Liver (tissue), 9 donors: ENCODE results near the gene SCD5. TPM values are rescaled to one million over a fixed set of nuclear protein-coding genes. Genes with fewer than 3 reads are reported as not detected.

ENCODE experiments used
- DNase-seq: peaks from one replicate; pipeline ENCODE4 v3.0.0-alpha.2; 2017; ENCODE audit warnings: low spot score
- H3K27ac ChIP-seq, 2 donors: one replicate each; pipeline ENCODE4 v1.7.0; 2013; ENCODE audit warnings: inconsistent platforms in 2 of 2, low read length in 2 of 2, control low read depth in 1 of 2, low read depth in 1 of 2, mild to moderate bottlenecking in 1 of 2
- H3K27me3 ChIP-seq, 4 donors: one replicate each; pipeline versions ENCODE4 v1.6.1 to v1.7.0; 2013; ENCODE audit warnings: low read length in 3 of 4, inconsistent platforms in 1 of 4, mild to moderate bottlenecking in 1 of 4, moderate library complexity in 1 of 4; ENCODE audit not compliant: control insufficient read depth in 4 of 4, insufficient read depth in 4 of 4
- H3K36me3 ChIP-seq, 4 donors: one replicate each; pipeline versions ENCODE4 v1.6.1 to v1.7.0; 2013; ENCODE audit warnings: low read length in 3 of 4, mild to moderate bottlenecking in 3 of 4, low read depth in 1 of 4, moderate library complexity in 1 of 4; ENCODE audit not compliant: control insufficient read depth in 4 of 4, insufficient read depth in 3 of 4
- H3K4me1 ChIP-seq, 4 donors: one replicate each; pipeline versions ENCODE4 v1.6.1 to v1.7.0; 2013; ENCODE audit warnings: low read length in 3 of 4, mild to moderate bottlenecking in 3 of 4, moderate library complexity in 1 of 4; ENCODE audit not compliant: control insufficient read depth in 4 of 4, insufficient read depth in 4 of 4
- H3K4me3 ChIP-seq, 3 donors: one replicate each; pipeline versions ENCODE4 v1.6.1 to v1.7.0; 2013; ENCODE audit warnings: low read length in 3 of 3, control low read depth in 1 of 3, low read depth in 1 of 3, mild to moderate bottlenecking in 1 of 3
- H3K9ac ChIP-seq, 2 donors: one replicate each; pipeline ENCODE4 v1.7.0; 2013; ENCODE audit warnings: low read length in 2 of 2, mild to moderate bottlenecking in 2 of 2, moderate library complexity in 2 of 2, control low read depth in 1 of 2, low read depth in 1 of 2
- H3K9me3 ChIP-seq, 4 donors: one replicate each; pipeline versions ENCODE4 v1.6.1 to v1.7.0; 2013; ENCODE audit warnings: low read length in 3 of 4; ENCODE audit not compliant: control insufficient read depth in 4 of 4
- EGR1 ChIP-seq, 2 donors: IDR thresholded peaks; 2 replicates each; pipeline ENCODE4 v1.6.1; 2016 to 2018; ENCODE audit warnings: antibody characterized with exemption in 2 of 2, low read depth in 2 of 2
- FOXA1 ChIP-seq: IDR thresholded peaks from 2 replicates; pipeline ENCODE4 v1.6.1; 2016; ENCODE audit warnings: antibody characterized with exemption
- FOXA2 ChIP-seq: IDR thresholded peaks from 2 replicates; pipeline ENCODE4 v1.6.1; 2016; ENCODE audit warnings: antibody characterized with exemption
- GABPA ChIP-seq, 2 donors: IDR thresholded peaks in 1 of 2; conservative IDR thresholded peaks in 1 of 2; 2 replicates each; pipeline ENCODE4 v1.6.1; 2016; ENCODE audit warnings: antibody characterized with exemption in 2 of 2, mild to moderate bottlenecking in 1 of 2, moderate library complexity in 1 of 2
- HNF4A ChIP-seq, 2 donors: conservative IDR thresholded peaks; 2 replicates each; pipeline ENCODE4 v1.6.1; 2016; ENCODE audit warnings: antibody characterized with exemption in 2 of 2, mild to moderate bottlenecking in 2 of 2
- HNF4G ChIP-seq: IDR thresholded peaks from 2 replicates; pipeline ENCODE4 v1.6.1; 2016; ENCODE audit warnings: antibody characterized with exemption
- JUND ChIP-seq, 2 donors: IDR thresholded peaks; 2 replicates each; pipeline ENCODE4 v1.6.1; 2016; ENCODE audit warnings: antibody characterized with exemption in 2 of 2
- NR2F2 ChIP-seq: IDR thresholded peaks from 2 replicates; pipeline ENCODE4 v1.6.1; 2016; ENCODE audit warnings: antibody characterized with exemption
- RAD21 ChIP-seq, 2 donors: IDR thresholded peaks; 2 replicates each; pipeline ENCODE4 v1.6.1; 2016; ENCODE audit warnings: antibody characterized with exemption in 2 of 2, mild to moderate bottlenecking in 2 of 2
- RXRA ChIP-seq, 2 donors: IDR thresholded peaks; 2 replicates each; pipeline ENCODE4 v1.6.1; 2017 to 2018; ENCODE audit warnings: antibody characterized with exemption in 2 of 2, mild to moderate bottlenecking in 1 of 2
- SP1 ChIP-seq: IDR thresholded peaks from 2 replicates; pipeline ENCODE4 v1.6.1; 2018; ENCODE audit warnings: antibody characterized with exemption, mild to moderate bottlenecking
- TAF1 ChIP-seq: conservative IDR thresholded peaks from 2 replicates; pipeline ENCODE4 v1.6.1; 2016; ENCODE audit warnings: antibody characterized with exemption, mild to moderate bottlenecking
- YY1 ChIP-seq: IDR thresholded peaks from 2 replicates; pipeline ENCODE4 v1.6.1; 2016; ENCODE audit warnings: antibody characterized with exemption, mild to moderate bottlenecking
- WGBS: extraction: QIAGEN DNeasy Blood & Tissue Kit; methylation state at CpG from one replicate; pipeline ENCODE4 v1.1.7; 2013; 5-methylcytosine and 5-hydroxymethylcytosine counted together
- polyA plus RNA-seq, 2 donors: library from polyadenylated mRNA; stranded (reverse) in 1 of 2; unstranded in 1 of 2; fragments of 200-250 nt in 1 of 2; fragments of >200 nt in 1 of 2; fragmentation: Nextera tagmentation in 1 of 2; extraction: Ambion mirVana in 1 of 2; gene quantifications; one replicate each; pipeline versions ENCODE4 v1.2.1 to v1.2.3, GENCODE V29; 2013 to 2015
- total RNA-seq, 2 donors: library from RNA; depleted of rRNA; stranded (reverse); fragments of >200 nt; gene quantifications; one replicate each; pipeline ENCODE4 v1.2.3, GENCODE V29; 2014
- TF ChIP-seq, protein P1 (sequence below): IDR thresholded peaks from 2 replicates; pipeline ENCODE4 v1.6.1; 2016; ENCODE audit warnings: antibody characterized with exemption
- TF ChIP-seq, protein P2 (sequence below): IDR thresholded peaks from 2 replicates; pipeline ENCODE4 v1.6.1; 2016; ENCODE audit warnings: antibody characterized with exemption, mild to moderate bottlenecking
- TF ChIP-seq, protein P3 (sequence below): IDR thresholded peaks from 2 replicates; pipeline ENCODE4 v1.6.1; 2016; ENCODE audit warnings: antibody characterized with exemption
- TF ChIP-seq, protein P4 (sequence below): IDR thresholded peaks from 2 replicates; pipeline ENCODE4 v1.6.1; 2016; ENCODE audit warnings: antibody characterized with exemption
- TF ChIP-seq, protein P5 (sequence below): fragments of 150-350 bp; IDR thresholded peaks from 2 replicates; pipeline ENCODE4 v1.5.1; 2017; ENCODE audit warnings: improper control_type of control experiment, low read depth, low read length; ENCODE audit not compliant: missing input control
- donor health status: healthy.
- donor health status: healthy.
- donor health status: healthy.
- donor health status: healthy.
- donor health status: healthy.

Gene SCD5
- total and polyA plus RNA-seq, 4 donors: 0.14 to 1.9 (median 0.57) TPM

DNA sequence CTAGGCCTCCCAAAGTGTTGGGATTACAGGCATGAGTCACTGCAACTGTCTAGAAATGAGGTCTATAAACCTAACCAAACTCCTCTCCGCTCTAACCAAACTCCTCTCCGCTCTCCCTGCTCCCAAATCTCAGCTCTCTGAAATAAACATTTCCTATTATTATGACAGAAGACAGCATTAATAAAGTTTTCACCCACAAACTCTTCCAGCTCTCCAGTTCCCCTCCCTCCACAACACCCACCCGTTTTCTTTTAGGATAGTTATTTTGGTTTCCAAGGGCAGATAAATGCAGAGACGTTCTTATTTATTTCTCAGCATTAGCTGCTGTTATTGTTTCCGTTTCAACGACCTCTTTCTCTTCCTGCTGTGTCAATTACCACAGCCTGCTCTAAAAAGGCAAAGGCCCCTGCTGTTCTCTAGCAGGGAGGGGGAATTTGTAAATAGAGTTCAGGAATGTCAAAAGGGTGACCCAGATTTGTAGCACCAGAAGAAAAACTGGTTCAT lies 13.3 kb upstream of the SCD5 start:
- H3K9ac ChIP-seq: no peak overlapping the region
- peak; percentile 6 to 26 for TF ChIP-seq HNF4A (conservative IDR thresholded peaks at IDR 0.05)
- TF ChIP-seq FOXA1: no peak
- TF ChIP-seq, protein P1, sequence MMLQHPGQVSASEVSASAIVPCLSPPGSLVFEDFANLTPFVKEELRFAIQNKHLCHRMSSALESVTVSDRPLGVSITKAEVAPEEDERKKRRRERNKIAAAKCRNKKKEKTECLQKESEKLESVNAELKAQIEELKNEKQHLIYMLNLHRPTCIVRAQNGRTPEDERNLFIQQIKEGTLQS: no peak
- peak in 1 of 2 donors; percentile 29 for TF ChIP-seq RAD21 (IDR thresholded peaks at IDR 0.05)
- TF ChIP-seq RXRA (IDR thresholded peaks at IDR 0.05): peak; percentile 62 to 64
- TF ChIP-seq SP1: peak; percentile 60
- TF ChIP-seq TAF1: no peak
- peak; percentile 9 for TF ChIP-seq HNF4G
- TF ChIP-seq, protein P2, sequence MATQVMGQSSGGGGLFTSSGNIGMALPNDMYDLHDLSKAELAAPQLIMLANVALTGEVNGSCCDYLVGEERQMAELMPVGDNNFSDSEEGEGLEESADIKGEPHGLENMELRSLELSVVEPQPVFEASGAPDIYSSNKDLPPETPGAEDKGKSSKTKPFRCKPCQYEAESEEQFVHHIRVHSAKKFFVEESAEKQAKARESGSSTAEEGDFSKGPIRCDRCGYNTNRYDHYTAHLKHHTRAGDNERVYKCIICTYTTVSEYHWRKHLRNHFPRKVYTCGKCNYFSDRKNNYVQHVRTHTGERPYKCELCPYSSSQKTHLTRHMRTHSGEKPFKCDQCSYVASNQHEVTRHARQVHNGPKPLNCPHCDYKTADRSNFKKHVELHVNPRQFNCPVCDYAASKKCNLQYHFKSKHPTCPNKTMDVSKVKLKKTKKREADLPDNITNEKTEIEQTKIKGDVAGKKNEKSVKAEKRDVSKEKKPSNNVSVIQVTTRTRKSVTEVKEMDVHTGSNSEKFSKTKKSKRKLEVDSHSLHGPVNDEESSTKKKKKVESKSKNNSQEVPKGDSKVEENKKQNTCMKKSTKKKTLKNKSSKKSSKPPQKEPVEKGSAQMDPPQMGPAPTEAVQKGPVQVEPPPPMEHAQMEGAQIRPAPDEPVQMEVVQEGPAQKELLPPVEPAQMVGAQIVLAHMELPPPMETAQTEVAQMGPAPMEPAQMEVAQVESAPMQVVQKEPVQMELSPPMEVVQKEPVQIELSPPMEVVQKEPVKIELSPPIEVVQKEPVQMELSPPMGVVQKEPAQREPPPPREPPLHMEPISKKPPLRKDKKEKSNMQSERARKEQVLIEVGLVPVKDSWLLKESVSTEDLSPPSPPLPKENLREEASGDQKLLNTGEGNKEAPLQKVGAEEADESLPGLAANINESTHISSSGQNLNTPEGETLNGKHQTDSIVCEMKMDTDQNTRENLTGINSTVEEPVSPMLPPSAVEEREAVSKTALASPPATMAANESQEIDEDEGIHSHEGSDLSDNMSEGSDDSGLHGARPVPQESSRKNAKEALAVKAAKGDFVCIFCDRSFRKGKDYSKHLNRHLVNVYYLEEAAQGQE: peak; percentile 31
- TF ChIP-seq YY1: no peak
- TF ChIP-seq, protein P3, sequence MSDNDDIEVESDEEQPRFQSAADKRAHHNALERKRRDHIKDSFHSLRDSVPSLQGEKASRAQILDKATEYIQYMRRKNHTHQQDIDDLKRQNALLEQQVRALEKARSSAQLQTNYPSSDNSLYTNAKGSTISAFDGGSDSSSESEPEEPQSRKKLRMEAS: no peak
- peak; percentile 72 for TF ChIP-seq NR2F2
- no peak for TF ChIP-seq GABPA (IDR thresholded peaks at IDR 0.05 in 1 of 2, conservative IDR thresholded peaks at IDR 0.05 in 1 of 2)
- TF ChIP-seq, protein P4, sequence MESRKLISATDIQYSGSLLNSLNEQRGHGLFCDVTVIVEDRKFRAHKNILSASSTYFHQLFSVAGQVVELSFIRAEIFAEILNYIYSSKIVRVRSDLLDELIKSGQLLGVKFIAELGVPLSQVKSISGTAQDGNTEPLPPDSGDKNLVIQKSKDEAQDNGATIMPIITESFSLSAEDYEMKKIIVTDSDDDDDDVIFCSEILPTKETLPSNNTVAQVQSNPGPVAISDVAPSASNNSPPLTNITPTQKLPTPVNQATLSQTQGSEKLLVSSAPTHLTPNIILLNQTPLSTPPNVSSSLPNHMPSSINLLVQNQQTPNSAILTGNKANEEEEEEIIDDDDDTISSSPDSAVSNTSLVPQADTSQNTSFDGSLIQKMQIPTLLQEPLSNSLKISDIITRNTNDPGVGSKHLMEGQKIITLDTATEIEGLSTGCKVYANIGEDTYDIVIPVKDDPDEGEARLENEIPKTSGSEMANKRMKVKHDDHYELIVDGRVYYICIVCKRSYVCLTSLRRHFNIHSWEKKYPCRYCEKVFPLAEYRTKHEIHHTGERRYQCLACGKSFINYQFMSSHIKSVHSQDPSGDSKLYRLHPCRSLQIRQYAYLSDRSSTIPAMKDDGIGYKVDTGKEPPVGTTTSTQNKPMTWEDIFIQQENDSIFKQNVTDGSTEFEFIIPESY: no peak
- no peak for TF ChIP-seq EGR1 (IDR thresholded peaks at IDR 0.05; ENCODE audit: low read depth in 2 of 2)
- peak; percentile 26 for TF ChIP-seq FOXA2
- TF ChIP-seq, protein P5, sequence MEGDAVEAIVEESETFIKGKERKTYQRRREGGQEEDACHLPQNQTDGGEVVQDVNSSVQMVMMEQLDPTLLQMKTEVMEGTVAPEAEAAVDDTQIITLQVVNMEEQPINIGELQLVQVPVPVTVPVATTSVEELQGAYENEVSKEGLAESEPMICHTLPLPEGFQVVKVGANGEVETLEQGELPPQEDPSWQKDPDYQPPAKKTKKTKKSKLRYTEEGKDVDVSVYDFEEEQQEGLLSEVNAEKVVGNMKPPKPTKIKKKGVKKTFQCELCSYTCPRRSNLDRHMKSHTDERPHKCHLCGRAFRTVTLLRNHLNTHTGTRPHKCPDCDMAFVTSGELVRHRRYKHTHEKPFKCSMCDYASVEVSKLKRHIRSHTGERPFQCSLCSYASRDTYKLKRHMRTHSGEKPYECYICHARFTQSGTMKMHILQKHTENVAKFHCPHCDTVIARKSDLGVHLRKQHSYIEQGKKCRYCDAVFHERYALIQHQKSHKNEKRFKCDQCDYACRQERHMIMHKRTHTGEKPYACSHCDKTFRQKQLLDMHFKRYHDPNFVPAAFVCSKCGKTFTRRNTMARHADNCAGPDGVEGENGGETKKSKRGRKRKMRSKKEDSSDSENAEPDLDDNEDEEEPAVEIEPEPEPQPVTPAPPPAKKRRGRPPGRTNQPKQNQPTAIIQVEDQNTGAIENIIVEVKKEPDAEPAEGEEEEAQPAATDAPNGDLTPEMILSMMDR: no peak
- TF ChIP-seq JUND (IDR thresholded peaks at IDR 0.05): no peak
- no peak for DNase-seq
- no peaks in the 10 kb centered on the region for H3K27me3 ChIP-seq
- H3K4me3 ChIP-seq: no peak overlapping the region
- H3K36me3 ChIP-seq: peaks cover 0 to 1% (median 0%) of the 10 kb centered on the region in 4 donors
- WGBS: 29% methylated on average over 6 of the region's 6 CpGs
- no peaks in the 10 kb centered on the region for H3K9me3 ChIP-seq
- peaks cover 0 to 6% (median 6%) of the 10 kb centered on the region in 4 donors for H3K4me1 ChIP-seq
- peak overlapping the region; percentile 32 to 41 for H3K27ac ChIP-seq
